Cardiac fibroblast (primary cell): ENCODE results near the gene ERG.

Experiments
- DNase-seq, 2 donors: peaks; one replicate each; pipeline versions ENCODE4 v3.0.0 to v3.0.0-alpha.2; 2010; ENCODE audit warnings: low read depth in 2 of 2
- H3K4me3 ChIP-seq, 2 donors: replicated peaks in 1 of 2; 1 replicate in 1 of 2; 2 replicates in 1 of 2; pipeline ENCODE4 v1.5.1; 2011; ENCODE audit warnings: low read depth in 2 of 2, low read length in 2 of 2, mild to moderate bottlenecking in 2 of 2, moderate library complexity in 1 of 2
- TF ChIP-seq, protein P1 (sequence below): IDR thresholded peaks from one replicate; pipeline ENCODE4 v1.5.1; 2011; ENCODE audit warnings: low read depth, mild to moderate bottlenecking, low read length, inconsistent platforms

Gene ERG

DNA sequence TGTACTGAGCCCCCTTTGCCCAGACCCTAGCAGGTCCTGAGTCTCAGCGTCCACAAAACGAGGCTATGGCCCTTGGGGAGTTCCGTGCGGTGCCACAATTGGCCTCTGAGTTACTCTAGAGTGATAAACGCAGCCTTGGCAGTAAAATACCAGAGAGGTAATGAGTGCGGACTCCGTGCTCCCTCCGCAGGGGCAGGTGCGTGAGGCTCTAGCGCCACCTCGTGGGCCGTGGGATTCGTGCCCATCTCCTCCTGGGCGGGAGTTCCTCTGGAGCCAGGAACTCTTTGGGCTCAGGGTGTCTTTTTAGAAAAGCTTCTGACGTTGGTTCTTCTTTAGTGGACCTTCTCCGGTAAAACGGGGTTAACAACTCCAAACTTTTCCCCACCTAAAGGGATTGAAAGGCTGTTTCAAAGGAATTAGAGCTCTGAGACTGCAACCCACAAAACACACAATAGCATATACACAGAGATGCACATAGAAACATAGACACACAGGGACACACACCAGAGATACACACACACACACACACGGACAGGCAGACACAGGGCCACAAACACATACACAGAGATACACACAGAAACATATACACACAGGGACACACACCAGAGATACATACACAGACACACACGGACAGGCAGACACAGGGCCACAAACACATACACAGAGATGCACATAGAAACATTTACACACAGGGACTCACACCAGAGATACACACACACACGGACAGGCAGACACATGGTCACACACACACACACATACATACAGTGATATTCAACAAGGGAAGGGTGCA is 142.1 kb downstream of the ERG start:
- H3K4me3 ChIP-seq: no peak overlapping the region
- peak; percentile 77 to 78 for DNase-seq
- TF ChIP-seq, protein P1, sequence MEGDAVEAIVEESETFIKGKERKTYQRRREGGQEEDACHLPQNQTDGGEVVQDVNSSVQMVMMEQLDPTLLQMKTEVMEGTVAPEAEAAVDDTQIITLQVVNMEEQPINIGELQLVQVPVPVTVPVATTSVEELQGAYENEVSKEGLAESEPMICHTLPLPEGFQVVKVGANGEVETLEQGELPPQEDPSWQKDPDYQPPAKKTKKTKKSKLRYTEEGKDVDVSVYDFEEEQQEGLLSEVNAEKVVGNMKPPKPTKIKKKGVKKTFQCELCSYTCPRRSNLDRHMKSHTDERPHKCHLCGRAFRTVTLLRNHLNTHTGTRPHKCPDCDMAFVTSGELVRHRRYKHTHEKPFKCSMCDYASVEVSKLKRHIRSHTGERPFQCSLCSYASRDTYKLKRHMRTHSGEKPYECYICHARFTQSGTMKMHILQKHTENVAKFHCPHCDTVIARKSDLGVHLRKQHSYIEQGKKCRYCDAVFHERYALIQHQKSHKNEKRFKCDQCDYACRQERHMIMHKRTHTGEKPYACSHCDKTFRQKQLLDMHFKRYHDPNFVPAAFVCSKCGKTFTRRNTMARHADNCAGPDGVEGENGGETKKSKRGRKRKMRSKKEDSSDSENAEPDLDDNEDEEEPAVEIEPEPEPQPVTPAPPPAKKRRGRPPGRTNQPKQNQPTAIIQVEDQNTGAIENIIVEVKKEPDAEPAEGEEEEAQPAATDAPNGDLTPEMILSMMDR: peak; percentile 98

DNA sequence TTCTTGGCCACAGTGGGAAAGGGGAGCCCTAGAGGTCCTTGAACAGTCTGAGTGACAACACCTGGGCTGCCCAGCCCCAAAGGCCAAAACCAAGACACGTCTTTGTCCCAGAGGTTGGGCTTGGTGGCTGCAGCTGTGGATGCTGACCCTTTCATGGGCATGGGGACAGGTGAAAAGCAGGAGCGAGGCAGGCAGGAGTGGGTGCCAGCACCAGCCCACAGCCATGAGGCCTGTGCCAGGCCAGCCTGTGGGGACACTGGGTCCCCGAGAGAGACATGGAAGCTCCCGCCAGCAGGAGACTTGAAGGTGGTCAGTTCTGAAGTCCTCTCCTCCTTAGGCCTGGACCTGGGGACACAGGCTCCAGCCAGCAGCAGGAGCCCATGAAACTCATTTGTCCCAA is 142.9 kb downstream of the ERG start:
- TF ChIP-seq, protein P1: no peak
- no peak overlapping the region for H3K4me3 ChIP-seq
- DNase-seq: no peak

DNA sequence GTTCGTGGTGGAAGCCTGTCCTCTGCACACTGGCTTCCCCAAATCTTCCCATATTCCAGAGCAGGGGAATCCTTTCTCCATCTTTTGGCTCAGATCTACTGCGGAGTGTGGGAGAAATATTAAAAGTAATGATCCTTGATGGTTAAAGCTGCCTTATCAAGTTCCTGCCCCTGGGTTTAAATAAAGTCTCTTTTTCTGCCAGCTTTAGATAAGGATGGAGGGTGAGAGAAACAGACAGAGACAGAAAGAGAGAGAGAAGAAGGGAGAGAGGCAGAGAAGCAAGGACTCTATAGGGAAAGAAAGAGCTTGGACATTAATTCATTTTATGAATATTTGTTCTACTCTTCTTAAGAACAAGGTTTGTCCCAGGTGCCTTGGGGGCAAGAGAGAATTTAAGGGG is 143.5 kb downstream of the ERG start:
- DNase-seq: no peak
- no peak overlapping the region for H3K4me3 ChIP-seq
- TF ChIP-seq, protein P1: no peak

DNA sequence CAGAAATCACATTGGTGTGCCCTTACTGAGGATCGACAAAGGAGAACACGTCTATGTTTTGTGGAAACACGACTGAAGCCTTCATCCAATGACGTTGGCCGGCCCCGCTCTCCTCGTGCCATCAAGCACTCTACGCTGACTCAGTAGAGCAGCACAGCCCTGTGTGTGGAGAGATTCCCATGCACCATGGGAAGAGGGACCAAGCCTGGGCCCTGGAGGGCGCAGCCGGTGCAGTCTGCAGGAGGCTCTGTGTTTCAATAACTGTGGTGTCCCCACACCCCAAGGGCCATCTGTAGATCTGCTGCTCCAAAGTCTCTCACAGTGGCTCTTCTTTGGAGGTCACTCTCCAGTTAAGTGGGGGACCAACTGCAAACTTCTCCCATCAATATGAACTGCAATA is 144.0 kb downstream of the ERG start:
- DNase-seq: no peak
- no peak overlapping the region for H3K4me3 ChIP-seq
- TF ChIP-seq, protein P1: no peak

DNA sequence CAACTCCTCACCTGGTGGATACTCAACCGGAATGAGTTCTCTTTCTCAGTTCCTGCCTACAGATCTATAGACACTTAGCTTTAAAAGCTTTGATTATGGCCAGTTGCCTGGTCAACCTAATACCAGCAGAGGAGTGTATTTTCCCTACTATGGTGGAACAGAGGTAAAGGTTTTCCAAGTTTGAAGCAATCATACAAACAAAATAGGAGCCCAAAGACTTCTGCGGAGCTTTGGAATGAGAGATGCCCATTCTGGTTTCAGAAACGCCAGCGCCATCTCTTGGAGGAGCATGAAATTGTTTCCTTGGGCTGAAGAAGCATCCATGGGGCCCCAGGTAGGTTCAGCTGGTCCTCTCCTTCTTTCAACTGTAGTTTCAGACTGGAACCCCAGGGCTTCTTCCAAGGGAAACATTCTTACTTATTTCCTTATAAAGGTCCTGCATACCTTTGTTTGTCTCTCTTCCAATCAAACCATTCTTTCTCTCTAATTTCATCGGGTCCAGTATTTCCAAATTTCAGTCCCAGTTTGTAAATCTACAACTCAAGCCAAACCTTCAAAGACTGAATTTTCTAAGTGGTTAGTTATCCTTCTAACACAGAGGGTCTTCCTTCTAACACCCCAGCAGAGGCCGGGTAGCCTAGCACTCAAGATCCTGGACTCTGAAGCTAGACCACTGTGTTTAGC is 145.6 kb downstream of the ERG start:
- DNase-seq: peak; percentile 83 to 90
- TF ChIP-seq, protein P1: peak; percentile 84
- H3K4me3 ChIP-seq: no peak overlapping the region

DNA sequence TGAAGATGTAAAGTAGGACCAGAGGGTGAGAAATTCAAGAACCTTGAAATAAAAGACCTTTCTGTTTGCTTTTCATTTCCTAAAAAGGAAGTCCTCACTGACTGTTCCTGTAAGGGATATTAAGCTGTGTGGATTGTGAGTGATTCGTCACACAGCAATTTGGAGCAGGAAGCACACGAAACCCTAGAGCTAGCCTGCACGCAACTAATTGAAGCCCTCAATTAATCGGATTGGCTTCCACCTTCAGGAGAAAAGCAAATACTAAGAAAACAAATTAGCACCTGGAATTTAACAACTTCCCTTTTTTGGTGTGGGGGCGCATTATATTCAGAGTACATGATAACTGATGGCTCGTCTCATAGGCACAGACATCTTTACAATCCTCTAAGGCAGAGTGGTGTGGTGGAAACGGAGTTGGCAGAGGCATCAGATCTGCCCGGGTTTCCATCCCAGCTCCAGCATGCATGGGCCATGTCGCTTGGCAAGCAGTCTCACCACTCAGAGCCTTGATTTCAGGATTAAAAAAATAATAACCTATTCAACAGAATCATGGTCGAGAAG is 146.2 kb downstream of the ERG start:
- DNase-seq: peak; percentile 74 to 94
- TF ChIP-seq, protein P1: no peak
- no peak overlapping the region for H3K4me3 ChIP-seq
